Esophagus muscularis mucosa (tissue), 3 donors: ENCODE results near the gene SZT2.

Experiments
- POLR2A ChIP-seq: fragments of 450-650 bp; IDR thresholded peaks from one replicate; pipeline ENCODE4 v1.6.1; 2017; ENCODE audit warnings: antibody characterized with exemption, moderate library complexity, mild to moderate bottlenecking, low read depth
- POLR2AphosphoS5 ChIP-seq, 2 donors: sonication (generic); formaldehyde crosslinking; IDR thresholded peaks; one replicate each; pipeline ENCODE4 v1.6.1; 2017; ENCODE audit warnings: antibody characterized with exemption in 2 of 2
- TF ChIP-seq, protein P1 (sequence below), 3 experiments: fragments of 200-600 bp in 2 of 3; fragments of 450-650 bp in 1 of 3; sonication (generic) in 2 of 3; IDR thresholded peaks; one replicate each; pipeline ENCODE4 v1.5.1; 2017 to 2019; ENCODE audit warnings: antibody characterized with exemption in 3 of 3, mild to moderate bottlenecking in 2 of 3, moderate library complexity in 1 of 3

GRCh38 chr1:43348343-43348808 is 41.3 kb upstream of the SZT2 start:
- TF ChIP-seq POLR2AphosphoS5 (IDR thresholded peaks at IDR 0.05) (no peak), POLR2A (no peak)
- TF ChIP-seq, protein P1, sequence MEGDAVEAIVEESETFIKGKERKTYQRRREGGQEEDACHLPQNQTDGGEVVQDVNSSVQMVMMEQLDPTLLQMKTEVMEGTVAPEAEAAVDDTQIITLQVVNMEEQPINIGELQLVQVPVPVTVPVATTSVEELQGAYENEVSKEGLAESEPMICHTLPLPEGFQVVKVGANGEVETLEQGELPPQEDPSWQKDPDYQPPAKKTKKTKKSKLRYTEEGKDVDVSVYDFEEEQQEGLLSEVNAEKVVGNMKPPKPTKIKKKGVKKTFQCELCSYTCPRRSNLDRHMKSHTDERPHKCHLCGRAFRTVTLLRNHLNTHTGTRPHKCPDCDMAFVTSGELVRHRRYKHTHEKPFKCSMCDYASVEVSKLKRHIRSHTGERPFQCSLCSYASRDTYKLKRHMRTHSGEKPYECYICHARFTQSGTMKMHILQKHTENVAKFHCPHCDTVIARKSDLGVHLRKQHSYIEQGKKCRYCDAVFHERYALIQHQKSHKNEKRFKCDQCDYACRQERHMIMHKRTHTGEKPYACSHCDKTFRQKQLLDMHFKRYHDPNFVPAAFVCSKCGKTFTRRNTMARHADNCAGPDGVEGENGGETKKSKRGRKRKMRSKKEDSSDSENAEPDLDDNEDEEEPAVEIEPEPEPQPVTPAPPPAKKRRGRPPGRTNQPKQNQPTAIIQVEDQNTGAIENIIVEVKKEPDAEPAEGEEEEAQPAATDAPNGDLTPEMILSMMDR (IDR thresholded peaks at IDR 0.05), result no peak
